Osteoblast (primary cell): ENCODE results near the gene VSTM2B. TPM values are rescaled to one million over a fixed set of nuclear protein-coding genes. Genes with fewer than 3 reads are reported as not detected.

Experiments
- DNase-seq: peaks from one replicate; pipeline ENCODE4 v3.0.0; 2011; ENCODE audit warnings: low spot score, mixed read lengths; ENCODE audit not compliant: insufficient read length; ENCODE audit errors: missing footprints
- H2AFZ ChIP-seq: 2 replicates; pipeline ENCODE4 v1.6.0; 2011; ENCODE audit warnings: mild to moderate bottlenecking, low read length
- H3K27ac ChIP-seq: 2 replicates; pipeline ENCODE4 v1.5.1; 2011; ENCODE audit warnings: mild to moderate bottlenecking, low read depth, low read length, moderate library complexity
- H3K27me3 ChIP-seq: 2 replicates; pipeline ENCODE4 v1.6.0; 2012; ENCODE audit warnings: mild to moderate bottlenecking, control low read depth, inconsistent platforms, low read length, moderate library complexity; ENCODE audit not compliant: insufficient read depth
- H3K36me3 ChIP-seq: 2 replicates; pipeline ENCODE4 v1.5.1; 2011; ENCODE audit warnings: mild to moderate bottlenecking, low read length, control low read depth, moderate library complexity; ENCODE audit not compliant: insufficient read depth
- H3K4me1 ChIP-seq: 2 replicates; pipeline ENCODE4 v1.5.1; 2011; ENCODE audit warnings: mild to moderate bottlenecking, low read length, control low read depth, moderate library complexity; ENCODE audit not compliant: insufficient read depth
- H3K4me2 ChIP-seq: 2 replicates; pipeline ENCODE4 v1.6.0; 2011; ENCODE audit warnings: mild to moderate bottlenecking, low read length; ENCODE audit not compliant: insufficient read depth
- H3K4me3 ChIP-seq: fragments of 200-600 bp; sonication (generic); 3 replicates; pipeline ENCODE4 v1.5.1; 2012; ENCODE audit warnings: mild to moderate bottlenecking, low read length, inconsistent platforms; ENCODE audit not compliant: insufficient read depth
- H3K79me2 ChIP-seq: 2 replicates; pipeline ENCODE4 v1.6.0; 2012; ENCODE audit warnings: mild to moderate bottlenecking, low read length, control low read depth, inconsistent platforms; ENCODE audit not compliant: insufficient read depth
- H3K9me3 ChIP-seq: 2 replicates; pipeline ENCODE4 v1.5.1; 2011; ENCODE audit warnings: low read depth, low read length, control low read depth
- H4K20me1 ChIP-seq: 2 replicates; pipeline ENCODE4 v1.6.0; 2012; ENCODE audit warnings: mild to moderate bottlenecking, low read length, control low read depth; ENCODE audit not compliant: insufficient read depth
- total RNA-seq: library from RNA; depleted of rRNA; stranded (reverse); fragments of >200 nt; gene quantifications from 2 replicates; pipeline ENCODE4 v1.2.3, GENCODE V29; 2012
- TF ChIP-seq, protein P1 (sequence below): IDR thresholded peaks from 2 replicates; pipeline ENCODE4 v1.5.1; 2011; ENCODE audit warnings: mild to moderate bottlenecking, low read depth, low read length, moderate library complexity; ENCODE audit errors: extremely low read depth

VSTM2B gene
- total RNA-seq, 1 donor, result not detected

DNA sequence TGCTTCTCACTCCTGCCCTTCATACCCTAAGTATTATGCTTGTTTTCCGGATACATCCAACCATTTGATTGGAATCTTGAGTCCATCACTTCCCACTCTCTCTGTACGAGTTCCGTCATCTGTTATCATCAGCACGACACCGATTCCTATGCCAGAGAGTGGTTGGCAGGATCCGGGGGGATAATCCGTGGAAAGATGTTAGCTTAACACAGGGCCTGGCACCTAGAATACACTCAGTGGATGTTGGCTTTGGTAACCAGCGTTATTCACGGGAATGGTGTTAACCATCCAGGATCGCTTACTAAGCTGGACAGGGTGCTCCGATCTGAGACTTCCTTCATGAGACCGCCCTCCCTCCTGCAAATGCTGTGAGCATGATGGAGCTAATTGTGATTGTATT, 12.4 kb downstream of the VSTM2B start:
- Histone ChIP-seq H3K36me3 (no peaks in the 10 kb centered on the region), H3K27ac (no peak overlapping the region), H3K4me2 (no peak overlapping the region), H2AFZ (no peak overlapping the region), H3K27me3 (no peaks in the 10 kb centered on the region), H4K20me1 (no peaks in the 10 kb centered on the region), H3K4me1 (no peaks in the 10 kb centered on the region), H3K9me3 (no peaks in the 10 kb centered on the region), H3K4me3 (no peak overlapping the region), H3K79me2 (no peaks in the 10 kb centered on the region)
- TF ChIP-seq, protein P1, sequence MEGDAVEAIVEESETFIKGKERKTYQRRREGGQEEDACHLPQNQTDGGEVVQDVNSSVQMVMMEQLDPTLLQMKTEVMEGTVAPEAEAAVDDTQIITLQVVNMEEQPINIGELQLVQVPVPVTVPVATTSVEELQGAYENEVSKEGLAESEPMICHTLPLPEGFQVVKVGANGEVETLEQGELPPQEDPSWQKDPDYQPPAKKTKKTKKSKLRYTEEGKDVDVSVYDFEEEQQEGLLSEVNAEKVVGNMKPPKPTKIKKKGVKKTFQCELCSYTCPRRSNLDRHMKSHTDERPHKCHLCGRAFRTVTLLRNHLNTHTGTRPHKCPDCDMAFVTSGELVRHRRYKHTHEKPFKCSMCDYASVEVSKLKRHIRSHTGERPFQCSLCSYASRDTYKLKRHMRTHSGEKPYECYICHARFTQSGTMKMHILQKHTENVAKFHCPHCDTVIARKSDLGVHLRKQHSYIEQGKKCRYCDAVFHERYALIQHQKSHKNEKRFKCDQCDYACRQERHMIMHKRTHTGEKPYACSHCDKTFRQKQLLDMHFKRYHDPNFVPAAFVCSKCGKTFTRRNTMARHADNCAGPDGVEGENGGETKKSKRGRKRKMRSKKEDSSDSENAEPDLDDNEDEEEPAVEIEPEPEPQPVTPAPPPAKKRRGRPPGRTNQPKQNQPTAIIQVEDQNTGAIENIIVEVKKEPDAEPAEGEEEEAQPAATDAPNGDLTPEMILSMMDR, result no peak
- DNase-seq, result no peak

DNA sequence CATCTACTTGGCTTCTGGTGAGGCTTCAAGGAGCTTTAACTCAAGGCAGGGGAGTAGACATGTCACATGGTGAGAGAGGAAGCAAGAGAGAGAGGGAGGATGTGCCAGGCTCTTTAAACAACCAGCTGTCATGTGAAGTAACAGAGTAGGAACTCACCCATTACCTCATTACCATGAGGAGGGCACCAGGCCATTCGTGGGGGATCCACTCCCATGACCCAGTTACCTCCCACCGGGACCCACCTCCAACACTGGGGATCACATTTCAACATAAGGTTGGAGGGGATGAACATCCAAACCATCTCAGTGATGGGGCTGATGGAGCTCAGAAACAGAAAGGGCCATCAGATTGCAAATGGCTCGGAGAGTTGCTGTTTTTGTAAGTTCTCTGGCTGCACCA, 12.9 kb downstream of the VSTM2B start:
- no peaks in the 10 kb centered on the region for H3K9me3 ChIP-seq
- TF ChIP-seq, protein P1, result no peak

DNA sequence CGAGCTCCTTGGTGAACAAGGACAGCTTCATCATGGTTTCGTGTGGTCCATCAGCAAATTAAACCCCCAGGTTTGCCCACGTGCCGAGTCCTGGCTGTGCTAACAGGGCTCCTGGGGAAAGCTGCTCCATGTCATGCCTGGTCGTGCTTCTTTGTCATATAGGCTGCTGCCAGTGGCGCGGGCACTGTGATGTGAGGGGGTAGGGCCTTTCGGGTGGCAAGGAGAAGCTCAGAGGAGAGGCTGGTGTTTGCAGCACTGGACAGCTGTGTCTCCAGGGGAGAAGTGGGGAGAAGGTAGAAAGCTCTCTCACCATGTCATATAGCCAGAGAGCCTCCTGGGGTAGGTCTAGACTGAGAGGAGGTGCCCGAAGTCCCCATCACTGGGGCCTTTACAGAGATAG, 13.3 kb downstream of the VSTM2B start:
- Histone ChIP-seq H3K4me1 (no peaks in the 10 kb centered on the region), H3K36me3 (no peaks in the 10 kb centered on the region), H3K9me3 (no peaks in the 10 kb centered on the region), H3K4me2 (no peak overlapping the region), H3K79me2 (no peaks in the 10 kb centered on the region), H3K4me3 (no peak overlapping the region), H3K27ac (no peak overlapping the region), H2AFZ (no peak overlapping the region), H4K20me1 (no peaks in the 10 kb centered on the region), H3K27me3 (no peaks in the 10 kb centered on the region)
- TF ChIP-seq, protein P1, result no peak
- DNase-seq, result no peak

More for the DNA sequence above, 12.9 kb downstream of the VSTM2B start:
- DNase-seq, result no peak
- H3K4me1 ChIP-seq, result no peaks in the 10 kb centered on the region
- no peak overlapping the region for H2AFZ ChIP-seq
- no peaks in the 10 kb centered on the region for H3K79me2 ChIP-seq
- H3K4me2 ChIP-seq, result no peak overlapping the region
- no peaks in the 10 kb centered on the region for H4K20me1 ChIP-seq
- H3K36me3 ChIP-seq, result no peaks in the 10 kb centered on the region
- H3K4me3 ChIP-seq, result no peak overlapping the region
- no peaks in the 10 kb centered on the region for H3K27me3 ChIP-seq
- H3K27ac ChIP-seq, result no peak overlapping the region

DNA sequence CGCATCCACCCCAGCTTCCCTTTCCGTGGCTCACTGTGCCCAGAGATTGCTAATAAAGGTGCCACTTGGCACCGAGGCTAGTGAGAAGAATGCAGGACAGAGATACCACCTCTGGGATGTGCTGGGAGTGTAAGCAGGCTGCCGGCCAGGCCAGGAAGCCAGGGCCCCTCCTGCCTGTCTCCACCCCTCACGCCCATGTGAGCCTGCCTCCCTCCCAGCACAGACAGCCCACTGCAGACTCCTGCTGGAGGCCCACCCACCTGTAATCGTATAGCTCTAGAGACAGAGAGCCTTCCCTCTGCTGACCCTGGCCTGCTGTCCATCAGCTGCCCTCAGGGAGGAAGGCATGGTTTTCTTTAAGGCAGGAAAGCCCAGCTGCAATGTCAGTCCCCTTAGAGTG, 13.9 kb downstream of the VSTM2B start:
- no peaks in the 10 kb centered on the region for H3K9me3 ChIP-seq
- H3K4me3 ChIP-seq, result no peak overlapping the region
- H3K4me2 ChIP-seq, result no peak overlapping the region
- H3K36me3 ChIP-seq, result no peaks in the 10 kb centered on the region
- peak; percentile 78 for DNase-seq
- no peaks in the 10 kb centered on the region for H3K4me1 ChIP-seq
- H4K20me1 ChIP-seq, result no peaks in the 10 kb centered on the region
- H3K79me2 ChIP-seq, result no peaks in the 10 kb centered on the region
- no peak overlapping the region for H2AFZ ChIP-seq
- no peaks in the 10 kb centered on the region for H3K27me3 ChIP-seq
- H3K27ac ChIP-seq, result no peak overlapping the region
- TF ChIP-seq, protein P1, result no peak
